Thyroid gland (tissue), 4 donors: ENCODE measurements around the gene GPR107. TPM values are rescaled to one million over a fixed set of nuclear protein-coding genes. Genes with fewer than 3 reads are reported as not detected.

Experiments used
- DNase-seq, 2 donors: peaks; one replicate each; pipeline ENCODE4 v3.0.0-alpha.2; 2019
- H3K27ac ChIP-seq, 3 donors: fragments of 200-600 bp; sonication (generic); 1 replicate in 2 of 3; 2 replicates in 1 of 3; pipeline ENCODE4 v1.5.1; 2016 to 2019; ENCODE audit warnings: mild to moderate bottlenecking in 1 of 3, moderate library complexity in 1 of 3
- H3K27me3 ChIP-seq: fragments of 200-600 bp; sonication (generic); one replicate; pipeline ENCODE4 v1.5.1; 2019
- H3K36me3 ChIP-seq, 2 donors: fragments of 200-600 bp; sonication (generic); one replicate each; pipeline ENCODE4 v1.5.1; 2016 to 2019
- H3K4me1 ChIP-seq, 2 donors: fragments of 200-600 bp; sonication (generic); one replicate each; pipeline ENCODE4 v1.5.1; 2017 to 2019
- H3K4me3 ChIP-seq, 3 donors: fragments of 200-600 bp; sonication (generic); replicated peaks in 1 of 3; 1 replicate in 2 of 3; 2 replicates in 1 of 3; pipeline ENCODE4 v1.5.1; 2016; ENCODE audit warnings: mild to moderate bottlenecking in 1 of 3
- H3K9me3 ChIP-seq: fragments of 200-600 bp; sonication (generic); one replicate; pipeline ENCODE4 v1.5.1; 2017
- POLR2A ChIP-seq, 2 donors: fragments of 450-650 bp; IDR thresholded peaks; one replicate each; pipeline ENCODE4 v1.6.1; 2017; ENCODE audit warnings: antibody characterized with exemption in 2 of 2, mild to moderate bottlenecking in 2 of 2, moderate library complexity in 1 of 2
- WGBS, 2 donors: methylation state at CpG; one replicate each; pipeline ENCODE4 v1.1.5; 2017; 5-methylcytosine and 5-hydroxymethylcytosine counted together
- intact Hi-C: fragments of 100-400 bp; cut with DNase I; formaldehyde crosslinking; loops from one replicate; pipeline ENCODE4 v1.15.1; 2023
- total RNA-seq, 4 donors: library from RNA; depleted of rRNA; stranded (reverse); fragments of >200 nt; gene quantifications; one replicate each; pipeline ENCODE4 v1.2.3, GENCODE V29; 2016
- TF ChIP-seq, protein P1 (sequence below), 6 experiments: fragments of 200-600 bp in 3 of 6; fragments of 450-650 bp in 3 of 6; sonication (generic) in 3 of 6; IDR thresholded peaks; one replicate each; pipeline ENCODE4 v1.5.1; 2016 to 2019; ENCODE audit warnings: antibody characterized with exemption in 6 of 6, mild to moderate bottlenecking in 2 of 6, inconsistent platforms in 1 of 6, moderate library complexity in 1 of 6

Gene GPR107
- total RNA-seq, 4 donors from 2014 or later = 43.5 to 65.6 (median 58.7) TPM

DNA sequence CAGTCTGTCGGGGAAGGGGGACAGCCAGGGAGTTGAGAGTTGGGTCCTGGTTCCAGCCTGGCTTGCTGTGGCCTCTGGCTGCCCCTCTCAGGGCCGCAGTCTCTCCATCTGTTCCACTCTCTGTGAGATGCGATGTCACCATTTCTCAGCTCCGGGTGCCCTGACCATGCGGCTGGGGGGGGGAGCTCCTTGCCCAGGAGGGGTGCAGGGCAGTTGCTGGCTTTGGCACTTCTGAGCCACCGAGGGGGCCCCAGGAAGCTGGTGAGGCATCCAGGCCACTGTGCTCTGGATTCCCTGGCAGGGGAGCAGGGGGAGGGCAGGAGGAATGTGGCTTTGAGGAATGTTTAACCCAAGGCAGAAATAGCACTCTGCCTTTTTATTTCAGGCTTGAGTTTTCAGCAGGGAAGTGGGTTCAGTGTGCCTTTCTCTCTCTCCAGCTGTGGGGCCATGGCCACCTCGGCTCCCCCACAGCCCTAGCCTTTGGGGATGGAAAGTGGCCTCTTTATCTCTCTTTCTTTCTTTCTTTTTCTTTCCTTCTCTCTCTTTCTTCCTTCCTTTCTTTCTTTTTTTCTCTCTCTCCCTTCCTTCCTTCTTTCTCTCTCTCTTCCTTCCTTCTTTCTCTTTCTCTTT, 129.5 kb downstream of the GPR107 start:
- no peaks in the 10 kb centered on the region for H3K27me3 ChIP-seq
- WGBS, 2 donors = 12 to 21% methylated on average over 1 to 7 of the region's 7 CpGs
- H3K4me1 ChIP-seq = peaks cover 35 to 52% of the 10 kb centered on the region in 2 donors
- no peaks in the 10 kb centered on the region for H3K9me3 ChIP-seq
- TF ChIP-seq, protein P1, sequence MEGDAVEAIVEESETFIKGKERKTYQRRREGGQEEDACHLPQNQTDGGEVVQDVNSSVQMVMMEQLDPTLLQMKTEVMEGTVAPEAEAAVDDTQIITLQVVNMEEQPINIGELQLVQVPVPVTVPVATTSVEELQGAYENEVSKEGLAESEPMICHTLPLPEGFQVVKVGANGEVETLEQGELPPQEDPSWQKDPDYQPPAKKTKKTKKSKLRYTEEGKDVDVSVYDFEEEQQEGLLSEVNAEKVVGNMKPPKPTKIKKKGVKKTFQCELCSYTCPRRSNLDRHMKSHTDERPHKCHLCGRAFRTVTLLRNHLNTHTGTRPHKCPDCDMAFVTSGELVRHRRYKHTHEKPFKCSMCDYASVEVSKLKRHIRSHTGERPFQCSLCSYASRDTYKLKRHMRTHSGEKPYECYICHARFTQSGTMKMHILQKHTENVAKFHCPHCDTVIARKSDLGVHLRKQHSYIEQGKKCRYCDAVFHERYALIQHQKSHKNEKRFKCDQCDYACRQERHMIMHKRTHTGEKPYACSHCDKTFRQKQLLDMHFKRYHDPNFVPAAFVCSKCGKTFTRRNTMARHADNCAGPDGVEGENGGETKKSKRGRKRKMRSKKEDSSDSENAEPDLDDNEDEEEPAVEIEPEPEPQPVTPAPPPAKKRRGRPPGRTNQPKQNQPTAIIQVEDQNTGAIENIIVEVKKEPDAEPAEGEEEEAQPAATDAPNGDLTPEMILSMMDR (IDR thresholded peaks at IDR 0.05) = no peak
- TF ChIP-seq POLR2A (IDR thresholded peaks at IDR 0.05) = peak in 1 of 2 donors; percentile 28
- peak overlapping the region; percentile 81 to 86 (median 85) for H3K27ac ChIP-seq
- DNase-seq = peak; percentile 93 to 96
- intact Hi-C loops = no loop called here
- no peaks in the 10 kb centered on the region for H3K36me3 ChIP-seq
- no peak overlapping the region for H3K4me3 ChIP-seq

DNA sequence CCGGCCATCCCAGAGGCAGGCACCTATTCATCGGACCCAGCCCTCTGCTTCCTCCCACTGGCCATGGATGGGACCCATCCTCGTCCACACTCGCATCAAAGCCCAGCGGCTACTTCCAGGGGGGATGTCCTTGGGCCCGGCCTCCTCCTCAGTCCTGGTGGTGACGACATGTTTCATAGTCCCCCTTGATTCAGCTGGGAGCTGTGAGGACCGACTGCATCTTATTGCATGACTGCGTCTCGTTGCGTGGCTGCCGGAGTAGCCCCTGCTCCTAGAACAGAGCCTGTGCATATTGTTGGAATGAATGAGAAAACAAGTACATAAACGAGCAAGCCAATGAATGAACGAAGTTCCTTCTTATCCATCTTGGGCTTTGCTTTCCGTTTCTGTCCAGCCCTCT, 131.3 kb downstream of the GPR107 start:
- Histone ChIP-seq H3K27ac (peak overlapping the region; percentile 77 to 85 (median 83)), H3K27me3 (no peaks in the 10 kb centered on the region), H3K4me1 (peaks cover 46 to 64% of the 10 kb centered on the region in 2 donors), H3K9me3 (no peaks in the 10 kb centered on the region), H3K4me3 (no peak overlapping the region), H3K36me3 (no peaks in the 10 kb centered on the region)
- 87 to 89% methylated on average over 14 to 15 of the region's 15 CpGs for WGBS, 2 donors
- TF ChIP-seq POLR2A (IDR thresholded peaks at IDR 0.05) = no peak
- TF ChIP-seq, protein P1 (IDR thresholded peaks at IDR 0.05) = no peak
- DNase-seq = no peak
- intact Hi-C loops = no loop called here

DNA sequence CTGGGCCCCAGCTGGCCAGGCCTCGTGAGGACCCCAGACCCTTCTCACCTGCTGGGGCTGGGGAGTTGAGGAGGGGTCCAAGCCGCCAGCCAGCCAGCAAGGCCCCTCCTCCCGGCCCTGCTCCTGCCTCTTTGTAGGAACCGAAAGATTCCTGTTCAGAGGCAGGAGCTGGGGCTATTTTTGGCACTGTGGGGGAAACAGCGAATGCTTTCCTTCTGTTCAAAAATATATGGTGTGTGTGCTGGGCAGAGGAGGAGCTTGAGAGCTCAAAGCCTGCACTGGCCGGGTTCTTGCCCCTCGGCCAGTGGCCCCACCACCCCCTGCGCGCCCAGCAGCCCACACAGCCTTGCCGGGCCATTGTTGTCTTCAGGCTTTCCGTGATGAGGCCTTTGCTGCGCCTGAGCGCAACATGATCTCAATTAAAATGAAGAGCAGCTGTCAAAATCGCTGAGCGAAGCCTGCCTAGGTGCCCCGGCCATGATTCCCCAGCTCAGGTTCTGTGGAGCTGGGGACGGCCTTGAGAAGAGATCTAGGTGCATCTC, 131.9 kb downstream of the GPR107 start:
- no peaks in the 10 kb centered on the region for H3K9me3 ChIP-seq
- no peak overlapping the region for H3K4me3 ChIP-seq
- intact Hi-C loops = no loop called here
- no peak for DNase-seq
- no peak for TF ChIP-seq POLR2A (IDR thresholded peaks at IDR 0.05)
- TF ChIP-seq, protein P1 (IDR thresholded peaks at IDR 0.05) = no peak
- 73 to 79% methylated on average over 8 to 17 of the region's 17 CpGs for WGBS, 2 donors
- no peaks in the 10 kb centered on the region for H3K27me3 ChIP-seq
- H3K27ac ChIP-seq = peak overlapping the region; percentile 77 to 85 (median 83)
- H3K36me3 ChIP-seq = no peaks in the 10 kb centered on the region
- H3K4me1 ChIP-seq = peaks cover 50 to 68% of the 10 kb centered on the region in 2 donors

DNA sequence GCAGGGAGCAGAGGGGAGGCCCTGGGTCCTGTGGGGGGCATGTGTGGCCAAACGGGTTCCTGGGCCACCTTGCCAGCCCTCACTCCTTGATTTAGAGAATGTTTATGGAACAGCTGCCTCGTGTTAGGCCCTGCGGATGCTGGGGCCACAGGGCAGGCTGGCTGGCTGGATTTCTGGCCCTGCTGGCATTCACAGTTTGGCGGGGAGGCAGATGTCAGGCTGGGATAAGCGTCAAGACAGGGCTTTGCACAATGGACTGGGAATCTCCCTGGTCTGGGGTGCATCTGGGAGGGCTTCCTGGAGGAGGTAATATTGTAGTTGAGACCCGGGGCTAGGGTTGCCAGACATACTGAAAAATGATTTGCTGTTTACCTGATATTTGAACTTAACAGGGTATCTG, 132.3 kb downstream of the GPR107 start:
- no peak for DNase-seq
- no peaks in the 10 kb centered on the region for H3K27me3 ChIP-seq
- H3K4me3 ChIP-seq = no peak overlapping the region
- no peaks in the 10 kb centered on the region for H3K9me3 ChIP-seq
- intact Hi-C loops = no loop called here
- peaks cover 53 to 72% of the 10 kb centered on the region in 2 donors for H3K4me1 ChIP-seq
- peak overlapping the region; percentile 77 to 85 (median 83) for H3K27ac ChIP-seq
- WGBS, 2 donors = 79 to 89% methylated on average over 2 to 6 of the region's 6 CpGs
- H3K36me3 ChIP-seq = no peaks in the 10 kb centered on the region
- no peak for TF ChIP-seq POLR2A (IDR thresholded peaks at IDR 0.05)
- TF ChIP-seq, protein P1 (IDR thresholded peaks at IDR 0.05) = no peak

DNA sequence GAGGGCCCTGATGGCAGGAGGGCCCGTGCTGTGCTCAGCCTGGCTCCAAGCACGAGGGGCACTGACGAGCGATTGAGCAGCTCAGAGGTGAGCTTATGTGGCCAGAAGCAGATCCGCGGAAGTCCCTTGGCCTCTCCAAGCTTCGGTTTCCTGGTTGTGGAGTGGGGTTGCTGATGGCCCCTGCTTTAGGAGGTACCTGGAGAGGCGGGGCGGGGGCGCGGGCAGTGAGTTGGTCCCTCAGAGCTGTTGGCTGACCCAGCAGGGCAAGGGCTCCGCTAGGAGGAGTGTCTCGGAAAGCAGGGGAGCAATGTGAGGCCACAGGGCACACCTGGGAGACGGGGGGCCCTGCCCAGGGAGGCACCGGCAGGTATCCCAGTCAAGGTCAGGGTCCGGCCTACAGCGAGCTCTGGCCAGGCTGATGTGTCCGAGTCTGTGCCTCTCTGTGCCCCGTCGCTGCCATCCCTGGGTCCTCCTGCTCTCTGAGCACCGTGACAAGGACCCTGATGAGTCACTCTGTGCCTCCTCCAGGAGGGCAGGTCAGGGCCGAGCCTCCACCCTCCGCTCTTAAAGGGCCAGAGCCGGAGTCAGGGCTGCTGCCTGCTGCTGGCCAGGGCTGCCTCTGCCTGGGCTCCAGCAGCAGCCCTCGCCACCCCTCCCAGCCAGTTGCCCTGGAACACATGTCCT, 133.3 kb downstream of the GPR107 start:
- peak overlapping the region; percentile 77 to 85 (median 83) for H3K27ac ChIP-seq
- 45 to 54% methylated on average over 10 to 17 of the region's 25 CpGs for WGBS, 2 donors
- no peaks in the 10 kb centered on the region for H3K36me3 ChIP-seq
- H3K27me3 ChIP-seq = no peaks in the 10 kb centered on the region
- H3K4me1 ChIP-seq = peaks cover 63 to 78% of the 10 kb centered on the region in 2 donors
- no peaks in the 10 kb centered on the region for H3K9me3 ChIP-seq
- peak; percentile 88 to 90 for DNase-seq
- TF ChIP-seq, protein P1 (IDR thresholded peaks at IDR 0.05) = peak in 1 of 6 experiments; percentile 13
- TF ChIP-seq POLR2A (IDR thresholded peaks at IDR 0.05) = peak; percentile 39 to 93
- peak overlapping the region in 1 of 3 donors; percentile 10 for H3K4me3 ChIP-seq
- intact Hi-C loops = no loop called here
